Smooth muscle cell (in vitro differentiated cells): Measurements from ENCODE around the gene RPL41. TPM values are rescaled to one million over a fixed set of nuclear protein-coding genes. Genes with fewer than 3 reads are reported as not detected.

Source experiments
- DNase-seq: peaks from one replicate; lab custom pipeline; 2025; ENCODE audit not compliant: unreplicated experiment; lab: John Stamatoyannopoulos, UW
- H2AFZ ChIP-seq: fragments of 200-600 bp; sonication (generic); 2 replicates; pipeline ENCODE4 v1.6.0; 2016; ENCODE audit warnings: antibody characterized with exemption, low read depth, mild to moderate bottlenecking
- H3F3A ChIP-seq: fragments of 200-600 bp; sonication (generic); 2 replicates; pipeline ENCODE4 v1.6.0; 2017; ENCODE audit warnings: antibody characterized with exemption, low read depth
- H3K27ac ChIP-seq: fragments of 200-600 bp; sonication (generic); 2 replicates; pipeline ENCODE4 v1.5.1; 2016; ENCODE audit warnings: low read depth, mild to moderate bottlenecking
- H3K27me3 ChIP-seq: fragments of 200-600 bp; sonication (generic); 2 replicates; pipeline ENCODE4 v1.6.1; 2016; ENCODE audit warnings: low read depth, mild to moderate bottlenecking
- H3K36me3 ChIP-seq: fragments of 200-600 bp; sonication (generic); 2 replicates; pipeline ENCODE4 v1.5.1; 2016; ENCODE audit warnings: low read depth
- H3K4me1 ChIP-seq: fragments of 200-600 bp; sonication (generic); 2 replicates; pipeline ENCODE4 v1.5.1; 2016; ENCODE audit warnings: low read depth
- H3K4me2 ChIP-seq: fragments of 200-600 bp; sonication (generic); 2 replicates; pipeline ENCODE4 v1.6.0; 2016; ENCODE audit warnings: mild to moderate bottlenecking
- H3K4me3 ChIP-seq: fragments of 200-600 bp; sonication (generic); 2 replicates; pipeline ENCODE4 v1.5.1; 2016; ENCODE audit warnings: mild to moderate bottlenecking
- H3K79me2 ChIP-seq: fragments of 200-600 bp; sonication (generic); 2 replicates; pipeline ENCODE4 v1.6.0; 2016; ENCODE audit warnings: low read depth, mild to moderate bottlenecking
- H3K9ac ChIP-seq: fragments of 200-600 bp; sonication (generic); 2 replicates; pipeline ENCODE4 v1.6.0; 2016; ENCODE audit warnings: low read depth
- H3K9me3 ChIP-seq: fragments of 200-600 bp; sonication (generic); replicated peaks from 2 replicates; pipeline ENCODE4 v1.5.1; 2016; ENCODE audit warnings: low read depth
- H4K20me1 ChIP-seq: fragments of 200-600 bp; sonication (generic); 2 replicates; pipeline ENCODE4 v1.6.0; 2016; ENCODE audit warnings: low read depth
- WGBS: methylation state at CpG from one replicate; pipeline ENCODE4 v1.1.7; 2016; ENCODE audit warnings: low lambda C conversion rate; 5-methylcytosine and 5-hydroxymethylcytosine counted together
- polyA plus RNA-seq: library from polyadenylated mRNA; unstranded; fragments of >200 nt; fragmentation: Nextera tagmentation; extraction: Ambion mirVana; gene quantifications from 2 replicates; pipeline ENCODE4 v1.2.1, GENCODE V29; 2016
- total RNA-seq: library from RNA; depleted of rRNA; stranded (reverse); fragments of >200 nt; gene quantifications from 2 replicates; pipeline ENCODE4 v1.2.3, GENCODE V29; 2014
- TF ChIP-seq, protein P1 (sequence below): fragments of 200-600 bp; sonication (generic); IDR thresholded peaks from 2 replicates; pipeline ENCODE4 v1.5.1; 2017; ENCODE audit warnings: borderline replicate concordance, mild to moderate bottlenecking, antibody characterized with exemption; ENCODE audit not compliant: insufficient read depth, poor library complexity, severe bottlenecking

RPL41 gene
- total and polyA plus RNA-seq, 2 experiments from 2014 or later = 2,414 to 3,246 TPM

DNA sequence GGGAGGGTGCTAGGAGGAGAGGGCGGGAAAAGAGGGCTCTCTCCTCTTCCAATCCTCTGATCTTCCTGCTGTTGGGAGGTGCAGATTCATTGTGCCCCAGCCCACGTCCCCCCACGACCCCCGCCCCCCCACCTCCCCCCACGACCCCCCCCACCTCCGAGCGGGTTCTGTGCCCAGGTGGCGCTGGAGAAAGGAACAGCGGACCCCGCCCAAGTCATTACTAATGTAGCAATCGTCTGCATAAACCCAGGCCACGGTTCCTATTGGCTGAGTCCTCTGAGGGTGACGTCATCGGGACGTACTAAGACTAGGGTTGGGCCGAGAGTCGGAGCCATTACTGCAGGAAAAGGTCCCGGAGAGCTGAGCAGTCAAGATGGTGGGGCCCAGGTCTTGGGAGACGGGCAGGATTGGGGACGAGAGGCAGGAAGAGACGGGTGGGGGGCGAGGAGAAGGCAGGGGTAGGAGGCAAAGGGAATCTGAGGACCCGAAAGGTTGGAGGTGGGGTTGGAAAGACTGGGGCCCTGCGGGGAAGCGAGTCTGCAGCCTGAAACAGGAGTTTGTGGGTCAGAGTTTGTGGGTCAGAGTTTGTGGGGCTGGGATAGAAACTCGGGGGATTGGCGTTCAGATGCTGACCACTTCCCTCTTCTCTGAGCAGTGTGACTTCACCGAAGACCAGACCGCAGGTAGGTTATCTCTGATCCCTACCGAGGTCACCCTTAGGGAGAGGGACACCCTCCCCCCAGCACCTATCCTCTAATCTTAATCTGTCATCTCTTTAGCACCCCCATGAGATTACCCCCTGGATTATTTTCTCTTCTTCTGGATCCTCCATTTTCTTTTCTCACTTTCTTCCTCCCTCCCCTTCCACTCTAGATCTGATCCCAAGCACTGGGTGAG lies 41.8 kb downstream of the RPL41 start, which contains the start of gene MYL6:
Gene MYL6 (plus strand): TSS at position 331 of the 897 bp plus-strand sequence. CDS start 43 bp downstream, at position 374.
- peak within 1 kb of the TSS; percentile 82 for H3K27ac ChIP-seq
- DNase-seq = peak; percentile 58
- H3K9me3 ChIP-seq = no peaks in the 10 kb centered on the region
- H3F3A ChIP-seq = peaks cover 42% of the 10 kb centered on the region
- peak within 1 kb of the TSS; percentile 100 for H3K4me2 ChIP-seq
- H3K4me1 ChIP-seq = peaks cover 39% of the 10 kb centered on the region
- H2AFZ ChIP-seq = no peak within 1 kb of the TSS
- H3K4me3 ChIP-seq = peak within 1 kb of the TSS; percentile 90
- TF ChIP-seq, protein P1, sequence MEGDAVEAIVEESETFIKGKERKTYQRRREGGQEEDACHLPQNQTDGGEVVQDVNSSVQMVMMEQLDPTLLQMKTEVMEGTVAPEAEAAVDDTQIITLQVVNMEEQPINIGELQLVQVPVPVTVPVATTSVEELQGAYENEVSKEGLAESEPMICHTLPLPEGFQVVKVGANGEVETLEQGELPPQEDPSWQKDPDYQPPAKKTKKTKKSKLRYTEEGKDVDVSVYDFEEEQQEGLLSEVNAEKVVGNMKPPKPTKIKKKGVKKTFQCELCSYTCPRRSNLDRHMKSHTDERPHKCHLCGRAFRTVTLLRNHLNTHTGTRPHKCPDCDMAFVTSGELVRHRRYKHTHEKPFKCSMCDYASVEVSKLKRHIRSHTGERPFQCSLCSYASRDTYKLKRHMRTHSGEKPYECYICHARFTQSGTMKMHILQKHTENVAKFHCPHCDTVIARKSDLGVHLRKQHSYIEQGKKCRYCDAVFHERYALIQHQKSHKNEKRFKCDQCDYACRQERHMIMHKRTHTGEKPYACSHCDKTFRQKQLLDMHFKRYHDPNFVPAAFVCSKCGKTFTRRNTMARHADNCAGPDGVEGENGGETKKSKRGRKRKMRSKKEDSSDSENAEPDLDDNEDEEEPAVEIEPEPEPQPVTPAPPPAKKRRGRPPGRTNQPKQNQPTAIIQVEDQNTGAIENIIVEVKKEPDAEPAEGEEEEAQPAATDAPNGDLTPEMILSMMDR = no peak
- WGBS = under 1% methylated on average over 21 of the region's 30 CpGs
- H3K36me3 ChIP-seq = no peaks in the 10 kb centered on the region
- peaks cover 47% of the 10 kb centered on the region for H4K20me1 ChIP-seq
- H3K9ac ChIP-seq = peak within 1 kb of the TSS; percentile 95
- H3K27me3 ChIP-seq = no peaks in the 10 kb centered on the region
- peaks cover 34% of the 10 kb centered on the region for H3K79me2 ChIP-seq

DNA sequence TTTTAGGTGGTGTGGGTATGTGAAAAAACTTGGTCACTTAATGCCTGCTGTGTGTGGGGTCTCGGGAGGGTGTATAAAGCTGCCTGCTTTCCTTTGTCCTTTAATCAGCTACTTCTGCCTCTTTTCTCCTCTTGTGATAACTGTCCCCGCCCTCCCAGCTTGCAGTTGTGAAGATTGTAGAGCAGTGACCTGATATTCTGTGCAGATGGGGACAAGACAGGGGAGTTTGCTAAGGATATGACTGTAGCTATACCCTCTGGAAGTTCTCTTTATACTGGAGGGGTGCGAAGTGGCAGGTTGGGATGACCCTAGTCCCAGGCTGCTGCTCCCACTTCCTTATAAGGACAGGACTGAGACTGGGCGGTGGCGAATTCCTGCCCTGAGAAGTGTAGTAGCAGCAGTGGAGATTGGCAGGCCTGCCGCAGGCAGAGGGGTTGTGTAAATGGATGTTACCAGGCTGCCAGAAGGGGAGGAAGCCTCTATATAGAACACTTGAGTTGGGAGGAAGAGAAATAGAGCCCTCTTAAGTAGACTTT lies 42.6 kb downstream of the RPL41 start:
- no peaks in the 10 kb centered on the region for H3K27me3 ChIP-seq
- WGBS = under 1% methylated on average over 6 of the region's 6 CpGs
- peak overlapping the region; percentile 90 for H3K4me3 ChIP-seq
- no peaks in the 10 kb centered on the region for H3K9me3 ChIP-seq
- peak overlapping the region; percentile 100 for H3K4me2 ChIP-seq
- TF ChIP-seq, protein P1 = no peak
- H3K4me1 ChIP-seq = peaks cover 42% of the 10 kb centered on the region
- no peaks in the 10 kb centered on the region for H3K36me3 ChIP-seq
- peaks cover 49% of the 10 kb centered on the region for H3F3A ChIP-seq
- H3K9ac ChIP-seq = peak overlapping the region; percentile 95
- peak overlapping the region; percentile 82 for H3K27ac ChIP-seq
- no peak for DNase-seq
- no peak overlapping the region for H2AFZ ChIP-seq
- peaks cover 30% of the 10 kb centered on the region for H3K79me2 ChIP-seq
- peaks cover 54% of the 10 kb centered on the region for H4K20me1 ChIP-seq

DNA sequence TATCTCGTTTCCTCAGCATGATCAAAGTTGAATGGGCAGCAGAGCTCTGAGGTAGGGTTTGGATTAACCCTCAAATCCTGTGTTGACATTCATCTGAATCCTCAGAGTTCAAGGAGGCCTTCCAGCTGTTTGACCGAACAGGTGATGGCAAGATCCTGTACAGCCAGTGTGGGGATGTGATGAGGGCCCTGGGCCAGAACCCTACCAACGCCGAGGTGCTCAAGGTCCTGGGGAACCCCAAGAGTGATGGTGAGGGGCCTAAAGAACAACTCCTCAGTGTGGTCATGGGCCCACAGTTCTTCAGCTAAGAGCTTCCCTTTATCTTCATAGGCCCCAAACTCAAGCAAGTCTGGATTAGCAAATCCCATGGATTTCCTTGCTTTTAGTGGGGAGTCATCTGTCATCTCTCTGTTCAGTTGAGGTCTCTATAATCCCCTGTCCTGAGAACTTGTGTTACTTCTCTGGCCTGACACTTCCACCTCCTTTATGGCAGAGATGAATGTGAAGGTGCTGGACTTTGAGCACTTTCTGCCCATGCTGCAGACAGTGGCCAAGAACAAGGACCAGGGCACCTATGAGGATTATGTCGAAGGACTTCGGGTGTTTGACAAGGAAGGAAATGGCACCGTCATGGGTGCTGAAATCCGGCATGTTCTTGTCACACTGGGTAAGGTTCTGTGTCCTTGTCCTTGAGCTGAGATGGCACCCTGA lies 43.2 kb downstream of the RPL41 start:
- Histone ChIP-seq H3K27me3 (no peaks in the 10 kb centered on the region), H3K9ac (peak overlapping the region; percentile 95), H3K4me2 (peak overlapping the region; percentile 100), H3K36me3 (no peaks in the 10 kb centered on the region), H3F3A (peaks cover 51% of the 10 kb centered on the region), H3K4me1 (peaks cover 42% of the 10 kb centered on the region), H4K20me1 (peaks cover 56% of the 10 kb centered on the region), H3K4me3 (peak overlapping the region; percentile 90), H3K9me3 (no peaks in the 10 kb centered on the region), H3K79me2 (peaks cover 30% of the 10 kb centered on the region), H3K27ac (peak overlapping the region; percentile 82), H2AFZ (no peak overlapping the region)
- TF ChIP-seq, protein P1 = no peak
- 60% methylated on average over 8 of the region's 8 CpGs for WGBS
- DNase-seq = no peak
